SK-N-SH treated with all-trans-retinoic acid at 6 μM for 48 hours (cell line): Measurements from ENCODE around the gene TRIM7.

Experiments used
- GLIS3 ChIP-seq: fragments of 250-450 bp; sonication (Bioruptor Pico); IDR thresholded peaks from 2 replicates; pipeline ENCODE4 v1.5.0; 2020; ENCODE audit warnings: mild to moderate bottlenecking, moderate library complexity
- RARB ChIP-seq: fragments of 250-450 bp; sonication (Bioruptor Pico); IDR thresholded peaks from 2 replicates; pipeline ENCODE4 v1.8.0; 2021; ENCODE audit warnings: mild to moderate bottlenecking, moderate library complexity
- SNAI2 ChIP-seq: fragments of 250-450 bp; sonication (Bioruptor Pico); IDR thresholded peaks from 2 replicates; pipeline ENCODE4 v1.5.0; 2020; ENCODE audit warnings: mild to moderate bottlenecking, moderate library complexity
- TCF4 ChIP-seq: fragments of 250-450 bp; sonication (Bioruptor Pico); IDR thresholded peaks from 2 replicates; pipeline ENCODE4 v1.8.0; 2021; ENCODE audit warnings: mild to moderate bottlenecking, moderate library complexity, borderline replicate concordance
- TOX ChIP-seq: fragments of 250-450 bp; sonication (Bioruptor Pico); IDR thresholded peaks from 2 replicates; pipeline ENCODE4 v1.8.0; 2021; ENCODE audit warnings: mild to moderate bottlenecking, moderate library complexity, borderline replicate concordance
- TF ChIP-seq, protein P1 (sequence below): fragments of 250-450 bp; sonication (Bioruptor Pico); IDR thresholded peaks from 2 replicates; pipeline ENCODE4 v1.8.0; 2020; ENCODE audit warnings: mild to moderate bottlenecking, moderate library complexity, borderline replicate concordance

DNA sequence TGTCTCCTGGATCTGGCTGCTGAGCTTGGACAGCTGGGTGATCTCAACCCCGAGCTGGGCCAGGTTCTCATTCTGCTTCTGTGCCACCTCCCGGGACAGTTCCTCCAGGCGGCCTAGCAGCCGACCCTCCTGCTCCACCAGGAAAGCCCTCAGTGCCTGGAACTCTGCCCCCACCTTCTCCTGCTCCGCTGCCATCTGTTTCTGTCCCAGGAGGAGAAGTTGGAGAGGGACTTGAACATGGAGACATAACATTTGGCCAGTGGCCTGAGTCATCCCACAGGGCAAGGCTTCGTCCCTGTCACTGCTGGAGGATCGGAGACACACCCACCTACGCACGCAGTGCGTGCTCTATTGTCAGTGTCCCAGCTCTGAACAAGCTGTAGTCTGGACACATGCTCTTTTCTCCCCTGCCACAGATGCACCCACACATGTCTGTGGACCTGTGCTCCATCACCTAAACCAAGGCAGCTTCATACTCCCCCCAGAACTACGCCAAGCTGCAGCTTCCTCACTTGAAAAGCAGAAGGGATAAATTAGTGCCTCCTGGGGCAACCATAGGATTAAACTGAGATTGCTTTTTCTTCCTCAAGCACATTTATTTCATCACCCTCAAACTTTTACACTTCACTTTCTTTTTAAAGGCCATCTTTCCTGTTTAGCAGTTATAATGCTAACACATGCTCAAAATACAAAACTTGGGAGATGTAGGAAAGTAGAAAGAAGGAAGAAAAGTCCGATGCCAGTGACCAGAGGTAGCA lies 4.9 kb downstream of the TRIM7 start:
- TF ChIP-seq TOX (CRISPR knock-in tag) (no peak), GLIS3 (CRISPR knock-in tag) (no peak), RARB (CRISPR knock-in tag) (no peak), TCF4 (no peak), SNAI2 (no peak)
- TF ChIP-seq, protein P1, sequence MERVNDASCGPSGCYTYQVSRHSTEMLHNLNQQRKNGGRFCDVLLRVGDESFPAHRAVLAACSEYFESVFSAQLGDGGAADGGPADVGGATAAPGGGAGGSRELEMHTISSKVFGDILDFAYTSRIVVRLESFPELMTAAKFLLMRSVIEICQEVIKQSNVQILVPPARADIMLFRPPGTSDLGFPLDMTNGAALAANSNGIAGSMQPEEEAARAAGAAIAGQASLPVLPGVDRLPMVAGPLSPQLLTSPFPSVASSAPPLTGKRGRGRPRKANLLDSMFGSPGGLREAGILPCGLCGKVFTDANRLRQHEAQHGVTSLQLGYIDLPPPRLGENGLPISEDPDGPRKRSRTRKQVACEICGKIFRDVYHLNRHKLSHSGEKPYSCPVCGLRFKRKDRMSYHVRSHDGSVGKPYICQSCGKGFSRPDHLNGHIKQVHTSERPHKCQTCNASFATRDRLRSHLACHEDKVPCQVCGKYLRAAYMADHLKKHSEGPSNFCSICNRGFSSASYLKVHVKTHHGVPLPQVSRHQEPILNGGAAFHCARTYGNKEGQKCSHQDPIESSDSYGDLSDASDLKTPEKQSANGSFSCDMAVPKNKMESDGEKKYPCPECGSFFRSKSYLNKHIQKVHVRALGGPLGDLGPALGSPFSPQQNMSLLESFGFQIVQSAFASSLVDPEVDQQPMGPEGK (CRISPR knock-in tag) = no peak
